ENCODE data around the gene CHD9NB. TPM values are rescaled to one million over a fixed set of nuclear protein-coding genes. Genes with fewer than 3 reads are reported as not detected.
"Not testable (repeated sequence)": the region's sequence is repeated elsewhere in the genome, so short reads cannot be mapped to it uniquely, and the experiment has no call there.

Gene CHD9NB
- total RNA-seq, 1 experiment from 2014 or later: 0.40 TPM

DNA sequence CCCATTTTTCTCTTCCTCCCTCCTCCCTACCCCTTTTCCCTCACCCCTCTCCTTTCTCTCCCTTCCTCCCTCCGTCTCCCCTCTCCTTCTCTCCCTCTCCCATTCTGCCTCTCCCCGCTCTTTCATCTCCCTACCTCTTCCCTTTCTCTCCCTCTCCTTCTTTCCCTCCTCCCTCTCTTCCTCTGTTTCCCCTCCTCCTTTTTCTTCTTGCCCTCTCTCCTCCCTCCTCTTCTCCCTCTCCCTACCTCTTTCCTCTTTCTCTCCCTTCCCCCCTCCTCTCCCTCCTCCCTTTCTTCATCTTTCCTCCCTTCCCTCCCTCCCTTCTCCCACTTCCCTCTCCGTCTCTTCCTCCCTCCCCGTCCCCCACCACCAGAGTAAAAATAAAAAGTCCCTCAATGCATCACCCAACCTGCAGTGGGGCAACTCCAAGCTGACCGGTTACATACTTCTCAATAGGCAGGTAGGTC is 10.4 kb downstream of the CHD9NB start:
- intact Hi-C loops (cut with micrococcal nuclease): no loop called here
- H3K9ac ChIP-seq (ENCODE audit: low read length): no peak overlapping the region
- no peak overlapping the region for H3K4me2 ChIP-seq (ENCODE audit: low read length)
- POLR2A ChIA-PET (ENCODE audit: unreplicated experiment): no interaction called here
- TF ChIP-seq EZH2phosphoT487 (IDR thresholded peaks at IDR 0.05; ENCODE audit: borderline replicate concordance, low read length) (no peak), EZH2 (IDR thresholded peaks at IDR 0.05; ENCODE audit: low read length, unreplicated experiment) (no peak)
- TF ChIP-seq, protein P1, sequence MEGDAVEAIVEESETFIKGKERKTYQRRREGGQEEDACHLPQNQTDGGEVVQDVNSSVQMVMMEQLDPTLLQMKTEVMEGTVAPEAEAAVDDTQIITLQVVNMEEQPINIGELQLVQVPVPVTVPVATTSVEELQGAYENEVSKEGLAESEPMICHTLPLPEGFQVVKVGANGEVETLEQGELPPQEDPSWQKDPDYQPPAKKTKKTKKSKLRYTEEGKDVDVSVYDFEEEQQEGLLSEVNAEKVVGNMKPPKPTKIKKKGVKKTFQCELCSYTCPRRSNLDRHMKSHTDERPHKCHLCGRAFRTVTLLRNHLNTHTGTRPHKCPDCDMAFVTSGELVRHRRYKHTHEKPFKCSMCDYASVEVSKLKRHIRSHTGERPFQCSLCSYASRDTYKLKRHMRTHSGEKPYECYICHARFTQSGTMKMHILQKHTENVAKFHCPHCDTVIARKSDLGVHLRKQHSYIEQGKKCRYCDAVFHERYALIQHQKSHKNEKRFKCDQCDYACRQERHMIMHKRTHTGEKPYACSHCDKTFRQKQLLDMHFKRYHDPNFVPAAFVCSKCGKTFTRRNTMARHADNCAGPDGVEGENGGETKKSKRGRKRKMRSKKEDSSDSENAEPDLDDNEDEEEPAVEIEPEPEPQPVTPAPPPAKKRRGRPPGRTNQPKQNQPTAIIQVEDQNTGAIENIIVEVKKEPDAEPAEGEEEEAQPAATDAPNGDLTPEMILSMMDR (conservative IDR thresholded peaks at IDR 0.05; ENCODE audit: low read depth, low read length): no peak
- H3K27ac ChIP-seq (ENCODE audit: low read length): no peak overlapping the region
- H3K36me3 ChIP-seq (ENCODE audit: low read depth, low read length): no peaks in the 10 kb centered on the region
- H3K27me3 ChIP-seq (ENCODE audit: low read length): no peaks in the 10 kb centered on the region
- CTCF ChIA-PET: no interaction called here
- no peaks in the 10 kb centered on the region for H3K79me2 ChIP-seq (ENCODE audit: low read length)
- DNase-seq (no peak), ATAC-seq (no peak)
- no peaks in the 10 kb centered on the region for H4K20me1 ChIP-seq (ENCODE audit: low read length)
- H3K9me2 ChIP-seq (replicated peaks; ENCODE audit: low read length): no peaks in the 10 kb centered on the region
- H2AFZ ChIP-seq (ENCODE audit: low read length): no peak overlapping the region
- H3K4me1 ChIP-seq (ENCODE audit: insufficient read depth, low read length): no peaks in the 10 kb centered on the region
- no peaks in the 10 kb centered on the region for H3F3A ChIP-seq (ENCODE audit: low read length, unreplicated experiment)
- no TSS peak for BruUV-seq (replicated peaks)
- H3K4me3 ChIP-seq (ENCODE audit: low read length): no peak overlapping the region
- no peaks in the 10 kb centered on the region for H3K9me3 ChIP-seq (ENCODE audit: low read length)

DNA sequence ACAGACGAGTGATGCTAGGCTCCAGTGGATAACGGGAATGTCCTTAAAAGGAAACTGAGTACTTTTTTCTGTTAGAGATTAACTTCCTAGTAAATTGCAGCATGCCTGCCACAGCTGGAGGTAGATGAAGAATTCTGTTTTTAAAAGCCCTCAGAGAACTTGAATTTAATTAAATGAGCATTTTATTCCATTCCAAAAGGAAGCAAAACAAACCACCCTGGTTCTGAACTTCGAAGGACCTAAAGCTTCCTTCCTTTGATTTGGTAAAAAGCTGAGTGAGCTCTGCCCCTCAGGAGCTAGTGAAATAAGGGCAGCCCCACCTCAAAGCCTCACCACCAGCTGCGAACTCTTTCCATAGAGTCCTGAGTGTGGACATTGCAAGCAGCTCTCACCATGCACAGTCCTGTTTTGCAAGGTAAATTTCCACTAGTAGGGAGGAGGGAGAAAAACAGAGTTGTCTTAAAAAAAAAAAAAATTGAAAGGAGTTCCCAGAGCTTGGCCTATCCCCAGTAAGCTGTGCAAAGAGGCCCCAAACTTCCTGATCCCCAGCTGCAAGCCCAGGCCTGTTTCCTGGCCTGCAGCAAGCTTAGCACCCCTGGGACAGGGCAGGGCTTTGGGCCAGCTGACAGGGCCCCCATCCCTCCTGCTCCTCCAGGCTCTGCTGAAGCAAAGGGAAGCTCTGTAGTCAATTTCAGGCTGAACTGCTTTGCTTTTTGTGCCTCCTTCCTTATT is 11.2 kb downstream of the CHD9NB start:
- intact Hi-C loops (cut with micrococcal nuclease): no loop called here
- H3K4me1 ChIP-seq (ENCODE audit: insufficient read depth, low read length): no peaks in the 10 kb centered on the region
- ATAC-seq (no peak), DNase-seq (no peak)
- CTCF ChIA-PET: no interaction called here
- no peaks in the 10 kb centered on the region for H3K79me2 ChIP-seq (ENCODE audit: low read length)
- POLR2A ChIA-PET (ENCODE audit: unreplicated experiment): no interaction called here
- no peaks in the 10 kb centered on the region for H3K27me3 ChIP-seq (ENCODE audit: low read length)
- H3K4me2 ChIP-seq (ENCODE audit: low read length): no peak overlapping the region
- H3K9me2 ChIP-seq (replicated peaks; ENCODE audit: low read length): no peaks in the 10 kb centered on the region
- no peaks in the 10 kb centered on the region for H3K9me3 ChIP-seq (ENCODE audit: low read length)
- H3K4me3 ChIP-seq (ENCODE audit: low read length): no peak overlapping the region
- no peaks in the 10 kb centered on the region for H4K20me1 ChIP-seq (ENCODE audit: low read length)
- no peak overlapping the region for H3K27ac ChIP-seq (ENCODE audit: low read length)
- no TSS peak for BruUV-seq (replicated peaks)
- no peak overlapping the region for H3K9ac ChIP-seq (ENCODE audit: low read length)
- no peak overlapping the region for H2AFZ ChIP-seq (ENCODE audit: low read length)
- H3F3A ChIP-seq (ENCODE audit: low read length, unreplicated experiment): no peaks in the 10 kb centered on the region
- TF ChIP-seq EZH2phosphoT487 (IDR thresholded peaks at IDR 0.05; ENCODE audit: borderline replicate concordance, low read length) (no peak), EZH2 (IDR thresholded peaks at IDR 0.05; ENCODE audit: low read length, unreplicated experiment) (no peak)
- TF ChIP-seq, protein P1 (conservative IDR thresholded peaks at IDR 0.05; ENCODE audit: low read depth, low read length): no peak
- H3K36me3 ChIP-seq (ENCODE audit: low read depth, low read length): no peaks in the 10 kb centered on the region

DNA sequence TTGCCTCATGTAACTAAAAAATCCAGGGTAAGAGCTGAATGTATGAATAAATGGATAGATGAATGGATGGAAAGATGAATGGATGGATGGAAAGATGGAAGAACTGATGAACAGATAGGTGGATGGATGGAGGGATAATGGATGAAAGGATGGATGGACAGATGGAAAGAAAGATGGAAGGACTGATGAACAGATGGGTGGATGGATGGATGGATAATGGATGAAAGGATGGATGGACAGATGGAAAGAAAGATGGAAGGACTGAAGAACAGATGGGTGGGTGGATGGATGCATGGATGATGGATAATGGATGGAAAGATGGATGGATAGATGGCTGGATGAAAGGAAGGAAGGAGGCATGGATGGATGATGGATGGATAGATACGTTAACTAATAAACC is 11.9 kb downstream of the CHD9NB start:
- BruUV-seq (replicated peaks): no TSS peak
- no peaks in the 10 kb centered on the region for H3K36me3 ChIP-seq (ENCODE audit: low read depth, low read length)
- TF ChIP-seq, protein P1 (conservative IDR thresholded peaks at IDR 0.05; ENCODE audit: low read depth, low read length): no peak
- no peak for TF ChIP-seq EZH2phosphoT487 (IDR thresholded peaks at IDR 0.05; ENCODE audit: borderline replicate concordance, low read length)
- TF ChIP-seq EZH2 (IDR thresholded peaks at IDR 0.05; ENCODE audit: low read length, unreplicated experiment): no peak
- H4K20me1 ChIP-seq (ENCODE audit: low read length): no peaks in the 10 kb centered on the region
- no peaks in the 10 kb centered on the region for H3K27me3 ChIP-seq (ENCODE audit: low read length)
- ATAC-seq (no peak), DNase-seq (no peak)
- H3K79me2 ChIP-seq (ENCODE audit: low read length): no peaks in the 10 kb centered on the region
- H3K9ac ChIP-seq (ENCODE audit: low read length): no peak overlapping the region
- H2AFZ ChIP-seq (ENCODE audit: low read length): no peak overlapping the region
- ChIA-PET POLR2A (ENCODE audit: unreplicated experiment) (no interaction called here), CTCF (no interaction called here)
- no peak overlapping the region for H3K4me3 ChIP-seq (ENCODE audit: low read length)
- no peaks in the 10 kb centered on the region for H3F3A ChIP-seq (ENCODE audit: low read length, unreplicated experiment)
- no peak overlapping the region for H3K4me2 ChIP-seq (ENCODE audit: low read length)
- H3K9me3 ChIP-seq (ENCODE audit: low read length): no peaks in the 10 kb centered on the region
- H3K4me1 ChIP-seq (ENCODE audit: insufficient read depth, low read length): no peaks in the 10 kb centered on the region
- intact Hi-C loops (cut with micrococcal nuclease): no loop called here
- no peak overlapping the region for H3K27ac ChIP-seq (ENCODE audit: low read length)
- H3K9me2 ChIP-seq (replicated peaks; ENCODE audit: low read length): no peaks in the 10 kb centered on the region

DNA sequence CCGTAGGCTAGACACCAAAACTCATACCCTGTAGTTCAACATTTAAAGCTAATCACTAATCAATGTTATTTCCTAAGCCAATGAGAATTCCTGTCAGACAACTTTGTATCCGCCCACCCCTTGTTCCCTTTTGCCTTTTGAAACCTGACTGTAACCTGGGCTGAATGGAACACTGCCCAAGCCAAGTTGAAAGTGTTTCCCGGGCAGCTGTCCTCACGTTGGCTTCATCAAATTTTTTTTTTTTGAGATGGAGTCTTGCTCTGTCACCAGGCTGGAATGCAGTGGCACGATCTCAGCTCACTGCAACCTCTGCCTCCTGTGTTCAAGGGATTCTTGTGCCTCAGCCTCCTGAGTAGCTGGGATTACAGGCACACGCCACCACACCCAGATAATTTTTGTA is 16.0 kb downstream of the CHD9NB start:
- H3K9me3 ChIP-seq (ENCODE audit: low read length); H4K20me1 ChIP-seq (ENCODE audit: low read length); H3K9ac ChIP-seq (ENCODE audit: low read length); H3F3A ChIP-seq (ENCODE audit: low read length, unreplicated experiment); CTCF ChIA-PET; H2AFZ ChIP-seq (ENCODE audit: low read length); H3K4me1 ChIP-seq (ENCODE audit: insufficient read depth, low read length); H3K27me3 ChIP-seq (ENCODE audit: low read length); H3K27ac ChIP-seq (ENCODE audit: low read length); H3K4me2 ChIP-seq (ENCODE audit: low read length); H3K9me2 ChIP-seq (replicated peaks; ENCODE audit: low read length); POLR2A ChIA-PET (ENCODE audit: unreplicated experiment); ATAC-seq; intact Hi-C loops (cut with micrococcal nuclease); BruUV-seq (replicated peaks); H3K36me3 ChIP-seq (ENCODE audit: low read depth, low read length); H3K79me2 ChIP-seq (ENCODE audit: low read length); H3K4me3 ChIP-seq (ENCODE audit: low read length); DNase-seq: not testable (repeated sequence)

Data from PC-3 (cell line).